ENCODE measurements around the gene IL24. TPM values are rescaled to one million over a fixed set of nuclear protein-coding genes. Genes with fewer than 3 reads are reported as not detected.

The IL24 gene
- total RNA-seq, 2 donors from 2014 or later: not detected

- no peaks in the 10 kb centered on the region for H3K27me3 ChIP-seq (replicated peaks; ENCODE audit: insufficient read depth)
- no peak overlapping the region for H3K4me3 ChIP-seq
- ATAC-seq (ENCODE audit: insufficient number of reproducible peaks, low FRiP score, low read depth) (no peak), DNase-seq (ENCODE audit: low spot score) (no peak)
- no peaks in the 10 kb centered on the region for H3K36me3 ChIP-seq
- no peaks in the 10 kb centered on the region for H3K4me1 ChIP-seq (ENCODE audit: control insufficient read depth in 1 of 2, low read depth in 2 of 2)
- no peaks in the 10 kb centered on the region for H3K9me3 ChIP-seq
- no peak overlapping the region for H3K27ac ChIP-seq
- TF ChIP-seq, protein P1, sequence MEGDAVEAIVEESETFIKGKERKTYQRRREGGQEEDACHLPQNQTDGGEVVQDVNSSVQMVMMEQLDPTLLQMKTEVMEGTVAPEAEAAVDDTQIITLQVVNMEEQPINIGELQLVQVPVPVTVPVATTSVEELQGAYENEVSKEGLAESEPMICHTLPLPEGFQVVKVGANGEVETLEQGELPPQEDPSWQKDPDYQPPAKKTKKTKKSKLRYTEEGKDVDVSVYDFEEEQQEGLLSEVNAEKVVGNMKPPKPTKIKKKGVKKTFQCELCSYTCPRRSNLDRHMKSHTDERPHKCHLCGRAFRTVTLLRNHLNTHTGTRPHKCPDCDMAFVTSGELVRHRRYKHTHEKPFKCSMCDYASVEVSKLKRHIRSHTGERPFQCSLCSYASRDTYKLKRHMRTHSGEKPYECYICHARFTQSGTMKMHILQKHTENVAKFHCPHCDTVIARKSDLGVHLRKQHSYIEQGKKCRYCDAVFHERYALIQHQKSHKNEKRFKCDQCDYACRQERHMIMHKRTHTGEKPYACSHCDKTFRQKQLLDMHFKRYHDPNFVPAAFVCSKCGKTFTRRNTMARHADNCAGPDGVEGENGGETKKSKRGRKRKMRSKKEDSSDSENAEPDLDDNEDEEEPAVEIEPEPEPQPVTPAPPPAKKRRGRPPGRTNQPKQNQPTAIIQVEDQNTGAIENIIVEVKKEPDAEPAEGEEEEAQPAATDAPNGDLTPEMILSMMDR (IDR thresholded peaks at IDR 0.05): no peak
Observed at GRCh38 chr1:206868264-206868663, 29.0 kb upstream of the IL24 start.

- TF ChIP-seq, protein P1 (IDR thresholded peaks at IDR 0.05): no peak
- Histone ChIP-seq H3K4me1 (ENCODE audit: control insufficient read depth in 1 of 2, low read depth in 2 of 2) (no peaks in the 10 kb centered on the region), H3K36me3 (no peaks in the 10 kb centered on the region), H3K27me3 (replicated peaks; ENCODE audit: insufficient read depth) (no peaks in the 10 kb centered on the region), H3K4me3 (no peak overlapping the region), H3K27ac (no peak overlapping the region), H3K9me3 (no peaks in the 10 kb centered on the region)
- ATAC-seq (ENCODE audit: insufficient number of reproducible peaks, low FRiP score, low read depth) (no peak), DNase-seq (ENCODE audit: low spot score) (no peak)
Observed at GRCh38 chr1:206872139-206872538, 25.1 kb upstream of the IL24 start.

- no peak overlapping the region for H3K27ac ChIP-seq
- ATAC-seq (ENCODE audit: insufficient number of reproducible peaks, low FRiP score, low read depth): no peak
- H3K36me3 ChIP-seq: no peaks in the 10 kb centered on the region
- H3K27me3 ChIP-seq (replicated peaks; ENCODE audit: insufficient read depth): no peaks in the 10 kb centered on the region
- no peak for DNase-seq (ENCODE audit: low spot score)
- peaks cover 10% of the 10 kb centered on the region for H3K9me3 ChIP-seq
- no peaks in the 10 kb centered on the region for H3K4me1 ChIP-seq (ENCODE audit: control insufficient read depth in 1 of 2, low read depth in 2 of 2)
- no peak overlapping the region for H3K4me3 ChIP-seq
- TF ChIP-seq, protein P1 (IDR thresholded peaks at IDR 0.05): no peak
Observed at GRCh38 chr1:206873603-206874188, 23.5 kb upstream of the IL24 start.

- no peaks in the 10 kb centered on the region for H3K4me1 ChIP-seq (ENCODE audit: control insufficient read depth in 1 of 2, low read depth in 2 of 2)
- no peak overlapping the region for H3K27ac ChIP-seq
- ATAC-seq (ENCODE audit: insufficient number of reproducible peaks, low FRiP score, low read depth) (no peak), DNase-seq (ENCODE audit: low spot score) (no peak)
- TF ChIP-seq, protein P1 (IDR thresholded peaks at IDR 0.05): no peak
- peaks cover 14% of the 10 kb centered on the region for H3K9me3 ChIP-seq
- H3K27me3 ChIP-seq (replicated peaks; ENCODE audit: insufficient read depth): no peaks in the 10 kb centered on the region
- no peaks in the 10 kb centered on the region for H3K36me3 ChIP-seq
- H3K4me3 ChIP-seq: no peak overlapping the region
Observed at GRCh38 chr1:206875752-206876377, 21.4 kb upstream of the IL24 start.

- Histone ChIP-seq H3K4me1 (ENCODE audit: control insufficient read depth in 1 of 2, low read depth in 2 of 2) (no peaks in the 10 kb centered on the region), H3K27ac (no peak overlapping the region), H3K27me3 (replicated peaks; ENCODE audit: insufficient read depth) (no peaks in the 10 kb centered on the region), H3K4me3 (no peak overlapping the region), H3K36me3 (no peaks in the 10 kb centered on the region), H3K9me3 (peaks cover 14% of the 10 kb centered on the region)
- ATAC-seq (ENCODE audit: insufficient number of reproducible peaks, low FRiP score, low read depth): no peak
- TF ChIP-seq, protein P1 (IDR thresholded peaks at IDR 0.05): no peak
- DNase-seq (ENCODE audit: low spot score): no peak
Observed at GRCh38 chr1:206878456-206878855, 18.8 kb upstream of the IL24 start.
